Esophagus muscularis mucosa (tissue), 3 donors: ENCODE measurements around the gene DDX46.

ENCODE experiments used
- POLR2A ChIP-seq: fragments of 450-650 bp; IDR thresholded peaks from one replicate; pipeline ENCODE4 v1.6.1; 2017; ENCODE audit warnings: antibody characterized with exemption, moderate library complexity, mild to moderate bottlenecking, low read depth
- POLR2AphosphoS5 ChIP-seq, 2 donors: sonication (generic); formaldehyde crosslinking; IDR thresholded peaks; one replicate each; pipeline ENCODE4 v1.6.1; 2017; ENCODE audit warnings: antibody characterized with exemption in 2 of 2
- TF ChIP-seq, protein P1 (sequence below), 3 experiments: fragments of 200-600 bp in 2 of 3; fragments of 450-650 bp in 1 of 3; sonication (generic) in 2 of 3; IDR thresholded peaks; one replicate each; pipeline ENCODE4 v1.5.1; 2017 to 2019; ENCODE audit warnings: antibody characterized with exemption in 3 of 3, mild to moderate bottlenecking in 2 of 3, moderate library complexity in 1 of 3

DNA sequence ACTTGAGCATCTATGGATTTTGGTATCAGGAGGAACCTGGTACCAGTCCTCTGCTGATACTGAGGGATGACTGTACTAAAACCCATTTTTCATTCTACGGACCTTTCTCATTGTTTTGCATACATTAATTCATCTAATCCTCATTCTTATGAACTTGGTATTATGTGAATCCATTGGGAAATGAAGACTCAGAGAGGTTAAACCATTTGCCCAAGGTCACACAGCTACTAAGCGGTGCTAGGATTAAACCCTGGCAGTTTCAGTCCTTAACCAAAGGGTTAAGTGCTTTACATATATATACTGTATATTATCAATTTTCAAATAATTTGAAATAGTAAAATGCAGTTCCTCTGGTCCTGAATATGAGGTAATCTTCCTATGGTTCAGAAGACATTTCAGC, 16.4 kb upstream of the DDX46 start:
- no peak for TF ChIP-seq POLR2A
- TF ChIP-seq, protein P1, sequence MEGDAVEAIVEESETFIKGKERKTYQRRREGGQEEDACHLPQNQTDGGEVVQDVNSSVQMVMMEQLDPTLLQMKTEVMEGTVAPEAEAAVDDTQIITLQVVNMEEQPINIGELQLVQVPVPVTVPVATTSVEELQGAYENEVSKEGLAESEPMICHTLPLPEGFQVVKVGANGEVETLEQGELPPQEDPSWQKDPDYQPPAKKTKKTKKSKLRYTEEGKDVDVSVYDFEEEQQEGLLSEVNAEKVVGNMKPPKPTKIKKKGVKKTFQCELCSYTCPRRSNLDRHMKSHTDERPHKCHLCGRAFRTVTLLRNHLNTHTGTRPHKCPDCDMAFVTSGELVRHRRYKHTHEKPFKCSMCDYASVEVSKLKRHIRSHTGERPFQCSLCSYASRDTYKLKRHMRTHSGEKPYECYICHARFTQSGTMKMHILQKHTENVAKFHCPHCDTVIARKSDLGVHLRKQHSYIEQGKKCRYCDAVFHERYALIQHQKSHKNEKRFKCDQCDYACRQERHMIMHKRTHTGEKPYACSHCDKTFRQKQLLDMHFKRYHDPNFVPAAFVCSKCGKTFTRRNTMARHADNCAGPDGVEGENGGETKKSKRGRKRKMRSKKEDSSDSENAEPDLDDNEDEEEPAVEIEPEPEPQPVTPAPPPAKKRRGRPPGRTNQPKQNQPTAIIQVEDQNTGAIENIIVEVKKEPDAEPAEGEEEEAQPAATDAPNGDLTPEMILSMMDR (IDR thresholded peaks at IDR 0.05), result no peak
- no peak for TF ChIP-seq POLR2AphosphoS5 (IDR thresholded peaks at IDR 0.05)
